HG03064 (cell line): Measurements from ENCODE around the gene ERN1.

Source experiments
- ATAC-seq: cut with Tn5 transposase; IDR thresholded peaks from one replicate; pipeline ENCODE4 v1.9.1; 2021; ENCODE audit warnings: low read depth; ENCODE audit not compliant: unreplicated experiment

ERN1 gene

GRCh38 chr17:64091116-64091515 lies 38.8 kb downstream of the ERN1 start:
- peak; percentile 63 for ATAC-seq

- no peak for ATAC-seq
These were observed 39.8 kb downstream of the ERN1 start for GRCh38 chr17:64090144-64090543.

GRCh38 chr17:64087252-64088005 lies 42.5 kb downstream of the ERN1 start:
- no peak for ATAC-seq

GRCh38 chr17:64085650-64086005 lies 44.3 kb downstream of the ERN1 start:
- no peak for ATAC-seq

- no peak for ATAC-seq
These were observed 44.8 kb downstream of the ERN1 start for GRCh38 chr17:64084940-64085649.

- ATAC-seq = no peak
These were observed 45.6 kb downstream of the ERN1 start for GRCh38 chr17:64084086-64084939.

GRCh38 chr17:64083563-64084085 lies 46.3 kb downstream of the ERN1 start:
- ATAC-seq = no peak

GRCh38 chr17:64083093-64083492 lies 46.9 kb downstream of the ERN1 start:
- ATAC-seq = no peak

GRCh38 chr17:64081802-64082799 lies 47.8 kb downstream of the ERN1 start:
- no peak for ATAC-seq

- no peak for ATAC-seq
These were observed 49.7 kb downstream of the ERN1 start for GRCh38 chr17:64080174-64080618.

GRCh38 chr17:64077379-64077778 lies 52.6 kb downstream of the ERN1 start:
- ATAC-seq = no peak

GRCh38 chr17:64075913-64076312 lies 54.0 kb downstream of the ERN1 start:
- no peak for ATAC-seq

GRCh38 chr17:64074704-64075426 lies 55.1 kb downstream of the ERN1 start:
- ATAC-seq = no peak

- ATAC-seq = peak; percentile 83
These were observed 55.9 kb downstream of the ERN1 start for GRCh38 chr17:64073771-64074703.

GRCh38 chr17:64071111-64071510 lies 58.8 kb downstream of the ERN1 start:
- ATAC-seq = no peak

GRCh38 chr17:64070213-64070612 lies 59.7 kb downstream of the ERN1 start:
- ATAC-seq = no peak

GRCh38 chr17:64069143-64069542 lies 60.8 kb downstream of the ERN1 start:
- no peak for ATAC-seq

GRCh38 chr17:64067657-64068056 lies 62.3 kb downstream of the ERN1 start:
- ATAC-seq = no peak
